Activated CD4-positive, alpha-beta memory T cell treated with anti-CD3 and anti-CD28 coated beads for 36 hours (primary cell): ENCODE results near the gene MAVS. TPM values are rescaled to one million over a fixed set of nuclear protein-coding genes. Genes with fewer than 3 reads are reported as not detected.

ENCODE experiments used
- CTCF ChIA-PET: fragments of 350-600 bp; sonication (Branson Sonifier 250); formaldehyde crosslinking; loops from one replicate; lab custom pipeline; 2021; ENCODE audit warnings: antibody characterized with exemption, inconsistent platforms; lab: Charles Lee
- POLR2A ChIA-PET: fragments of 350-600 bp; sonication (Branson Sonifier 250); formaldehyde crosslinking; loops from one replicate; lab custom pipeline; 2021; ENCODE audit warnings: antibody characterized with exemption; lab: Charles Lee
- DNase-seq: peaks from one replicate; pipeline ENCODE4 v3.0.0-alpha.2; 2020
- H3K27ac Mint-ChIP-seq: one replicate; pipeline ENCODE4 v1.8.0; 2021; ENCODE audit warnings: mixed read lengths
- H3K27me3 Mint-ChIP-seq: one replicate; pipeline ENCODE4 v1.8.0; 2021; ENCODE audit warnings: mixed read lengths
- H3K36me3 Mint-ChIP-seq: one replicate; pipeline ENCODE4 v1.8.0; 2021; ENCODE audit warnings: mixed read lengths
- H3K4me1 Mint-ChIP-seq: one replicate; pipeline ENCODE4 v1.8.0; 2021; ENCODE audit warnings: low read depth, mixed read lengths
- H3K4me3 Mint-ChIP-seq: one replicate; pipeline ENCODE4 v1.8.0; 2021; ENCODE audit warnings: mild to moderate bottlenecking, mixed read lengths
- H3K9me3 Mint-ChIP-seq: one replicate; pipeline ENCODE4 v1.8.0; 2021; ENCODE audit warnings: mixed read lengths
- intact Hi-C: fragments of 100-400 bp; cut with micrococcal nuclease; formaldehyde crosslinking; loops from one replicate; pipeline ENCODE4 v1.15.1; 2023
- total RNA-seq, 2 experiments: library from RNA; stranded (reverse); gene quantifications; one replicate each; pipeline ENCODE4 v1.2.3, GENCODE V29; 2021

MAVS gene
- total RNA-seq, result 10 to 100 TPM; 22.2 to 24.2 TPM

DNA sequence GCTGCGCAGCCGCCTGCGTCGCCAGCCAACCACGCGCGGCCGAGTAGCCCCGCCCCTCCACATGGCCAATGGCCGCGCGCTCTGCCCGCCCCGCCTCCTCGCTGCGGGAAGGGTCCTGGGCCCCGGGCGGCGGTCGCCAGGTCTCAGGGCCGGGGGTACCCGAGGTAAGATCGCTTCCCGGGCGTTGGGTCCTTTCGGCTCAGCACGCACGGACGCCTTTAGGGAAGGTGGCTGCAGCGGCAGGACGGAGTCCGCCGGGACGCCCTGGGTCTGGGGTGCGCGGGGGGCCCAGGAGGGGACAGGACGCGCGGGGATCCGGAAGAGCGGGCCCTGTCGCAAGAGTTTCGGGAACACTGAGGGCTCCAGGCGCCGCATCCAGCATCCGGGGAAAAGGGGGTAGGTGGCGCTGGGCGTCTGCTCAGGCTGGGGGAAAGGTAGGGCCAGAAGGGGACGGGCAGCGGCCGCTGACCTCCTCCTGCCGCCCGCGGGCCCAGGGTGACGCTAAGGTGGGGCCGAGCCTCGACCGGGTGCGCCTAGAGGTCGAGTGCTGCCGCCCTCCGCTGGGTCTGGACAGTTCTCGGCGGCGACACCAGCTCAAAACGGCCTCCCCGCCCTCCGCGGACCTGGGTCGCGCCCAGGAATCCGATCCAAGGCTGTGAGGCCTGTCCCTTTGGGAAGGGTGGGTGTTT is at the start of gene MAVS:
Gene MAVS (plus strand): TSS at position 95 of the 689 bp plus-strand sequence. CDS start 7,791 bp downstream, outside the sequence.
- DNase-seq, result peak; percentile 89
- Mint-ChIP-seq H3K27ac (peak within 1 kb of the TSS; percentile 85), H3K4me3 (peak within 1 kb of the TSS; percentile 91), H3K27me3 (no peaks in the 10 kb centered on the region), H3K36me3 (no peaks in the 10 kb centered on the region), H3K9me3 (no peaks in the 10 kb centered on the region), H3K4me1 (peaks cover 24% of the 10 kb centered on the region)
- ChIA-PET CTCF (interaction anchor here (0.8 to 1.5 kb wide), 2 partner anchors 26 to 79 kb away, joined by 4 read pairs; partner anchors contain the start of genes ADISSP and AP5S1), POLR2A (interaction anchor here (0.5 to 1.0 kb wide), 2 partner anchors 12 to 60 kb away, joined by 3 to 4 read pairs; partner anchors contain the start of gene CENPB)
- intact Hi-C loops, result loop anchor here (1.0 to 2.0 kb wide), 3 partner anchors 26 to 94 kb away; partner anchors contain the start of gene AP5S1

GRCh38 chr20:3797226-3797545 is 49.4 kb upstream of the MAVS start:
- intact Hi-C loops, result loop anchor here (5.0 kb wide), 2 partner anchors 90 to 110 kb away; partner anchors contain the start of gene PANK2
- DNase-seq, result no peak
- ChIA-PET CTCF (interaction anchor here (2.0 to 3.2 kb wide), 3 partner anchors 10 to 22 kb away, joined by 6 to 29 read pairs (median 8); partner anchors contain the start of gene AP5S1), POLR2A (interaction anchor here (2.2 kb wide), 1 partner anchor 29 kb away, joined by 12 read pairs; the partner anchor contains the start of gene ADISSP)
- Mint-ChIP-seq H3K27ac (peak overlapping the region; percentile 97), H3K27me3 (no peaks in the 10 kb centered on the region), H3K36me3 (peaks cover 44% of the 10 kb centered on the region), H3K9me3 (no peaks in the 10 kb centered on the region), H3K4me3 (peak overlapping the region; percentile 95), H3K4me1 (peaks cover 46% of the 10 kb centered on the region)

- Mint-ChIP-seq H3K27me3 (no peaks in the 10 kb centered on the region), H3K27ac (peak overlapping the region; percentile 97), H3K4me3 (peak overlapping the region; percentile 95), H3K36me3 (peaks cover 49% of the 10 kb centered on the region), H3K9me3 (no peaks in the 10 kb centered on the region), H3K4me1 (peaks cover 51% of the 10 kb centered on the region)
- POLR2A ChIA-PET, result no interaction called here
- peak; percentile 75 for DNase-seq
- intact Hi-C loops, result loop anchor here (5.0 kb wide), 2 partner anchors 90 to 110 kb away; partner anchors contain the start of gene PANK2
- CTCF ChIA-PET, result interaction anchor here (3.2 kb wide), 1 partner anchor 21 kb away, joined by 29 read pairs; the partner anchor contains the start of gene AP5S1
These were observed 48.9 kb upstream of the MAVS start for GRCh38 chr20:3797592-3798372.

DNA sequence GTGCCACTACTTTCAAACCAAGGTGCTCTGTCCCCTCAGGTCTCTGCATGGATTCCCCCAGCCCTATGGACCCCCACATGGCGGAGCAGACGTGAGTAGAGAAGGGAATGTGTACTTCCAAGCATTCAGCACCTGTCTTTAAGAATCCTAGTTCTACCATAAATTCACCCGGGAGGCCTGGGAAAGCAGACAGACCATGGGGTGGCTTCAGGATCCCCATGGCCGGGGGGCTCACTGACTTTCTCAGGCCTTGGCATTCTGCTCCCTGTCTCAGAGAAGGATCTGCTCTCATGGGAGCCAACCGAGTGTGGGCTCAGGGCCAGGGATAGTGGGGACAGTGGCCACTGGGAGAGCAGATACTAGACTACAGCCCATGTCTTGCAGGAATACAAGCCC is 48.3 kb upstream of the MAVS start:
- no peak for DNase-seq
- peaks cover 53% of the 10 kb centered on the region for H3K4me1 Mint-ChIP-seq
- H3K36me3 Mint-ChIP-seq, result peaks cover 55% of the 10 kb centered on the region
- H3K27me3 Mint-ChIP-seq, result no peaks in the 10 kb centered on the region
- intact Hi-C loops, result loop anchor here (5.0 kb wide), 2 partner anchors 89 to 109 kb away; partner anchors contain the start of gene PANK2
- H3K4me3 Mint-ChIP-seq, result peak overlapping the region; percentile 95
- peak overlapping the region; percentile 97 for H3K27ac Mint-ChIP-seq
- ChIA-PET CTCF (no interaction called here), POLR2A (no interaction called here)
- no peaks in the 10 kb centered on the region for H3K9me3 Mint-ChIP-seq

DNA sequence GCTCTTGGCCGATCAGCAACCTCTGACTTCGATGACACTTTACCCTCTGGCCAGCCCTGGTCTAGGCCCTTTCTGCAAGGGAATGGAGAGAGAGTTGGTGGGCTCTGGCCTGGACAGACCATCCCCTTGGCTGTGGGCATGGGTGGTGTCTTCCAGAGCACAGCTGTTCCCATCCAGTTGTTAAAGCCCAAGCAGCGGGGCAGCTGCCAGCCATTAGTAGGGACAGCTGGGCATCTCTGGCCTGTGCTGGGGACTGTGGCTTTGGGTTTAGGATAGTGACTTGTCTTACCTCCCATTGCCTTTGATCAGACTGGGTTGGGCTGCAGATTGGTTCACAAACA is 47.8 kb upstream of the MAVS start:
- ChIA-PET POLR2A (interaction anchor here (1.0 kb wide), 1 partner anchor 12 kb away, joined by 3 read pairs; no protein-coding TSS in a partner anchor), CTCF (interaction anchor here (3.0 kb wide), 1 partner anchor 21 kb away, joined by 15 read pairs; the partner anchor contains the start of gene AP5S1)
- intact Hi-C loops, result loop anchor here (5.0 kb wide), 2 partner anchors 88 to 108 kb away; partner anchors contain the start of gene PANK2
- no peaks in the 10 kb centered on the region for H3K27me3 Mint-ChIP-seq
- peak overlapping the region; percentile 97 for H3K27ac Mint-ChIP-seq
- peak overlapping the region; percentile 95 for H3K4me3 Mint-ChIP-seq
- H3K9me3 Mint-ChIP-seq, result no peaks in the 10 kb centered on the region
- no peak for DNase-seq
- H3K36me3 Mint-ChIP-seq, result peaks cover 60% of the 10 kb centered on the region
- peaks cover 56% of the 10 kb centered on the region for H3K4me1 Mint-ChIP-seq

DNA sequence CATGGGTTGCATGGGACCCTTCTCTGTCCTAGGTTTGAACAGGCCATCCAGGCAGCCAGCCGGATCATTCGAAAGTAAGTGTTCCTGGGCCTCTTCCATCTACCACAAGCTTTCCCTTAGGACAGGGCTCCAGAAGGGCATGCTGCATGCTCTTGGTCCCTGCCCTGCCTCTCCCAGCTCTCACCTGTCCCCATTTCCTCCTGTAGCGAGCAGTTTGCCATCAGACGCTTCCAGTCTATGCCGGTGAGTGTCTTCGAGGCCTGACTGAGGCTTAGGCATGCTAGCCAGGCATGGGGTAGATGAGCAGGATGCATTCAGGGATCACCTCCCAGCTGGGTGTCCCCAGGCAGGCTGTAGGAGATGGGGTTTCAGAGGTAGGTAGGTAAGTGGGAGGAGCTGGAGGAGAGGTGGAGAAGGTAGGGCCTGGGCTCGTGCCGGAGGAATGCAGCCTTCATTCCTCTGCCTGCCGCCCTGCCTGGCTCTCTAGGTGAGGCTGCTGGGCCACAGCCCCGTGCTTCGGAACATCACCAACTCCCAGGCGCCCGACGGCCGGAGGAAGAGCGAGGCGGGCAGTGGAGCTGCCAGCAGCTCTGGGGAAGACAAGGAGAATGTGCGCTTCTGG is 46.3 kb upstream of the MAVS start:
- ChIA-PET CTCF (interaction anchor here (1.0 to 3.0 kb wide), 3 partner anchors 20 to 54 kb away, joined by 3 to 15 read pairs (median 7); partner anchors contain the start of gene AP5S1), POLR2A (interaction anchor here (0.6 to 1.6 kb wide), 4 partner anchors 10 to 20 kb away, joined by 3 to 7 read pairs (median 6); partner anchors contain the start of gene AP5S1)
- no peaks in the 10 kb centered on the region for H3K9me3 Mint-ChIP-seq
- intact Hi-C loops, result no loop called here
- H3K36me3 Mint-ChIP-seq, result peaks cover 72% of the 10 kb centered on the region
- no peaks in the 10 kb centered on the region for H3K27me3 Mint-ChIP-seq
- H3K4me3 Mint-ChIP-seq, result no peak overlapping the region
- peak overlapping the region; percentile 97 for H3K27ac Mint-ChIP-seq
- H3K4me1 Mint-ChIP-seq, result peaks cover 58% of the 10 kb centered on the region
- no peak for DNase-seq

DNA sequence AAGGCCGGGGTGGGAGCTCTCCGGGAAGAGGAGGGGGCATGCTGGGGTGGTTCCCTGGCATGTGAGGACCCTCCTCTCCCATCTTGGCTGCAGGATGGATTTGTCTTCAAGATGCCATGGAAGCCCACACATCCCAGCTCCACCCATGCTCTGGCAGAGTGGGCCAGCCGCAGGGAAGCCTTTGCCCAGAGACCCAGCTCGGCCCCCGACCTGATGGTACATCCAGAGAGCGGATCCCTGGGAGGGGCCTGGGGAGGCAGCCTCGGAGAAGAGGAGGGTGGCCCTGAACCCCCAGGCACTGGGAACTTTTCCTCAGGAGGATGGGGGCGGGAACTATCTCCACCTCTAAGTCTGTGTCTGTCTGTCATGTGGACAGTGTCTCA is 45.8 kb upstream of the MAVS start:
- Mint-ChIP-seq H3K27me3 (no peaks in the 10 kb centered on the region), H3K27ac (peak overlapping the region; percentile 33), H3K36me3 (peaks cover 77% of the 10 kb centered on the region), H3K4me3 (no peak overlapping the region), H3K4me1 (peaks cover 58% of the 10 kb centered on the region), H3K9me3 (no peaks in the 10 kb centered on the region)
- POLR2A ChIA-PET, result interaction anchor here (0.6 to 1.6 kb wide), 4 partner anchors 9 to 19 kb away, joined by 3 to 7 read pairs (median 4); partner anchors contain the start of gene AP5S1
- intact Hi-C loops, result no loop called here
- no peak for DNase-seq
- CTCF ChIA-PET, result interaction anchor here (2.1 to 3.0 kb wide), 2 partner anchors 19 to 54 kb away, joined by 7 to 15 read pairs; partner anchors contain the start of gene AP5S1

DNA sequence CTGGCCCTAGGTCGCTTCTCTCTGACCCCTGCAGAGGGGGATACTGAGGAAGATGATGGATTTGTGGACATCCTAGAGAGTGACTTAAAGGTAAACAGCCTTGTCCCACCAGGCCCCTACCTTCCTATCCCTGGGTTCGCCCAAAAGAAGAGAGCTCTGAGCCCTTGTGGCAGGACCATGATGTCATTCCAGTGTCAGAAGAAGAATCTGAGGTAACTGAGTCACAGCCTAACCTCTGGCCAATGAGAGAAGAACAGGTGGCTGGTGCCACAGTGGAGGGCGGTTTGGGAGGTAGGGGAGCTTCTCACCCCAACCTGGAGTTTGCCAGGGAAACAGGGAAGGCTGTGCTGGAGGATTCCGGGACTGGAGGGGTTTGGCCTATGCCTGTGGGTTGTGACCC is 45.3 kb upstream of the MAVS start:
- Mint-ChIP-seq H3K9me3 (no peaks in the 10 kb centered on the region), H3K27me3 (no peaks in the 10 kb centered on the region), H3K36me3 (peaks cover 80% of the 10 kb centered on the region), H3K4me1 (peaks cover 59% of the 10 kb centered on the region), H3K27ac (peak overlapping the region; percentile 72), H3K4me3 (no peak overlapping the region)
- ChIA-PET POLR2A (interaction anchor here (0.6 to 1.6 kb wide), 4 partner anchors 9 to 18 kb away, joined by 3 to 7 read pairs (median 4); partner anchors contain the start of gene AP5S1), CTCF (interaction anchor here (2.1 to 3.0 kb wide), 2 partner anchors 19 to 53 kb away, joined by 7 to 15 read pairs; partner anchors contain the start of gene AP5S1)
- intact Hi-C loops, result no loop called here
- no peak for DNase-seq

DNA sequence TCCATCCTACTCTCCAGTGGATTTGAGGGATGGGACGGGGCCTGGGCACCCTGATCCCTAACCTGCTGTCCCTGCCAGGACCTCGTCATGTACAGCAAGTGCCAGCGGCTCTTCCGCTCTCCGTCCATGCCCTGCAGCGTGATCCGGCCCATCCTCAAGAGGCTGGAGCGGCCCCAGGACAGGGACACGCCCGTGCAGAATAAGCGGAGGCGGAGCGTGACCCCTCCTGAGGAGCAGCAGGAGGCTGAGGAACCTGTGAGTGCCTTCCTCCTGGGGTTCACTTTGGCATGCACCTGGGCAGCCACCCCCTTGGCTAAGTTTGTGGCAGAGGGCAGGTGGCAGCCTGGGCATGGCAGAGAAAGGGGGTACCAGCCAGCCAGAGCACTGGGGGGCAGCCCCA is 44.8 kb upstream of the MAVS start:
- Mint-ChIP-seq H3K36me3 (peaks cover 81% of the 10 kb centered on the region), H3K4me1 (peaks cover 62% of the 10 kb centered on the region), H3K27ac (no peak overlapping the region), H3K4me3 (no peak overlapping the region), H3K9me3 (no peaks in the 10 kb centered on the region), H3K27me3 (no peaks in the 10 kb centered on the region)
- no peak for DNase-seq
- ChIA-PET CTCF (interaction anchor here (2.1 to 3.0 kb wide), 2 partner anchors 18 to 53 kb away, joined by 7 to 15 read pairs; partner anchors contain the start of gene AP5S1), POLR2A (interaction anchor here (1.0 kb wide), 1 partner anchor 18 kb away, joined by 5 read pairs; the partner anchor contains the start of gene AP5S1)
- intact Hi-C loops, result no loop called here

GRCh38 chr20:3802524-3803239 is 44.0 kb upstream of the MAVS start:
- intact Hi-C loops, result no loop called here
- DNase-seq, result no peak
- Mint-ChIP-seq H3K27me3 (no peaks in the 10 kb centered on the region), H3K4me1 (peaks cover 69% of the 10 kb centered on the region), H3K27ac (peak overlapping the region; percentile 39), H3K9me3 (no peaks in the 10 kb centered on the region), H3K4me3 (no peak overlapping the region), H3K36me3 (peaks cover 73% of the 10 kb centered on the region)
- ChIA-PET CTCF (interaction anchor here (1.1 kb wide), 1 partner anchor 18 kb away, joined by 4 read pairs; the partner anchor contains the start of gene AP5S1), POLR2A (no interaction called here)
